Measurements from ENCODE around the gene CNIH3.

Gene CNIH3

GRCh38 chr1:224632381-224632871 is 16.3 kb downstream of the CNIH3 start:
- H3K9me3 ChIP-seq (ENCODE audit: control insufficient read depth, insufficient read depth, low read length): no peaks in the 10 kb centered on the region
- no peak overlapping the region for H3K4me3 ChIP-seq (ENCODE audit: low read depth, low read length)
- H3K9ac ChIP-seq (ENCODE audit: low read depth, low read length): no peak overlapping the region
- no peaks in the 10 kb centered on the region for H3K27me3 ChIP-seq (ENCODE audit: control insufficient read depth, insufficient read depth, low read length)
- H3K36me3 ChIP-seq (ENCODE audit: control insufficient read depth, insufficient read depth, low read length): no peaks in the 10 kb centered on the region
- H3K4me1 ChIP-seq (ENCODE audit: control insufficient read depth, insufficient read depth, low read length): no peaks in the 10 kb centered on the region

GRCh38 chr1:224632921-224633321 is 16.8 kb downstream of the CNIH3 start:
- H3K9ac ChIP-seq (ENCODE audit: low read depth, low read length): no peak overlapping the region
- no peaks in the 10 kb centered on the region for H3K9me3 ChIP-seq (ENCODE audit: control insufficient read depth, insufficient read depth, low read length)
- no peaks in the 10 kb centered on the region for H3K27me3 ChIP-seq (ENCODE audit: control insufficient read depth, insufficient read depth, low read length)
- no peaks in the 10 kb centered on the region for H3K36me3 ChIP-seq (ENCODE audit: control insufficient read depth, insufficient read depth, low read length)
- no peak overlapping the region for H3K4me3 ChIP-seq (ENCODE audit: low read depth, low read length)
- no peaks in the 10 kb centered on the region for H3K4me1 ChIP-seq (ENCODE audit: control insufficient read depth, insufficient read depth, low read length)

- no peak overlapping the region for H3K9ac ChIP-seq (ENCODE audit: low read depth, low read length)
- H3K9me3 ChIP-seq (ENCODE audit: control insufficient read depth, insufficient read depth, low read length): no peaks in the 10 kb centered on the region
- H3K36me3 ChIP-seq (ENCODE audit: control insufficient read depth, insufficient read depth, low read length): no peaks in the 10 kb centered on the region
- no peak overlapping the region for H3K4me3 ChIP-seq (ENCODE audit: low read depth, low read length)
- no peaks in the 10 kb centered on the region for H3K4me1 ChIP-seq (ENCODE audit: control insufficient read depth, insufficient read depth, low read length)
- H3K27me3 ChIP-seq (ENCODE audit: control insufficient read depth, insufficient read depth, low read length): no peaks in the 10 kb centered on the region
These were observed 19.2 kb downstream of the CNIH3 start for GRCh38 chr1:224635356-224635755.

GRCh38 chr1:224637515-224637914 is 21.4 kb downstream of the CNIH3 start:
- H3K9ac ChIP-seq (ENCODE audit: low read depth, low read length): no peak overlapping the region

GRCh38 chr1:224637936-224638335 is 21.8 kb downstream of the CNIH3 start:
- Histone ChIP-seq H3K4me1 (ENCODE audit: control insufficient read depth, insufficient read depth, low read length) (no peaks in the 10 kb centered on the region), H3K36me3 (ENCODE audit: control insufficient read depth, insufficient read depth, low read length) (no peaks in the 10 kb centered on the region), H3K4me3 (ENCODE audit: low read depth, low read length) (no peak overlapping the region), H3K27me3 (ENCODE audit: control insufficient read depth, insufficient read depth, low read length) (no peaks in the 10 kb centered on the region), H3K9ac (ENCODE audit: low read depth, low read length) (no peak overlapping the region), H3K9me3 (ENCODE audit: control insufficient read depth, insufficient read depth, low read length) (no peaks in the 10 kb centered on the region)

More at GRCh38 chr1:224637515-224637914, 21.4 kb downstream of the CNIH3 start:
- Histone ChIP-seq H3K9me3 (ENCODE audit: control insufficient read depth, insufficient read depth, low read length) (no peaks in the 10 kb centered on the region), H3K4me1 (ENCODE audit: control insufficient read depth, insufficient read depth, low read length) (no peaks in the 10 kb centered on the region), H3K4me3 (ENCODE audit: low read depth, low read length) (no peak overlapping the region), H3K27me3 (ENCODE audit: control insufficient read depth, insufficient read depth, low read length) (no peaks in the 10 kb centered on the region), H3K36me3 (ENCODE audit: control insufficient read depth, insufficient read depth, low read length) (no peaks in the 10 kb centered on the region)

- no peak overlapping the region for H3K9ac ChIP-seq (ENCODE audit: low read depth, low read length)
- no peaks in the 10 kb centered on the region for H3K27me3 ChIP-seq (ENCODE audit: control insufficient read depth, insufficient read depth, low read length)
- no peaks in the 10 kb centered on the region for H3K4me1 ChIP-seq (ENCODE audit: control insufficient read depth, insufficient read depth, low read length)
- no peaks in the 10 kb centered on the region for H3K9me3 ChIP-seq (ENCODE audit: control insufficient read depth, insufficient read depth, low read length)
- no peaks in the 10 kb centered on the region for H3K36me3 ChIP-seq (ENCODE audit: control insufficient read depth, insufficient read depth, low read length)
- no peak overlapping the region for H3K4me3 ChIP-seq (ENCODE audit: low read depth, low read length)
These were observed 23.4 kb downstream of the CNIH3 start for GRCh38 chr1:224639426-224639975.

- Histone ChIP-seq H3K9me3 (ENCODE audit: control insufficient read depth, insufficient read depth, low read length) (no peaks in the 10 kb centered on the region), H3K4me1 (ENCODE audit: control insufficient read depth, insufficient read depth, low read length) (no peaks in the 10 kb centered on the region), H3K36me3 (ENCODE audit: control insufficient read depth, insufficient read depth, low read length) (no peaks in the 10 kb centered on the region), H3K9ac (ENCODE audit: low read depth, low read length) (no peak overlapping the region), H3K27me3 (ENCODE audit: control insufficient read depth, insufficient read depth, low read length) (no peaks in the 10 kb centered on the region), H3K4me3 (ENCODE audit: low read depth, low read length) (no peak overlapping the region)
These were observed 23.9 kb downstream of the CNIH3 start for GRCh38 chr1:224640018-224640417.

GRCh38 chr1:224640587-224640986 is 24.5 kb downstream of the CNIH3 start:
- H3K27me3 ChIP-seq (ENCODE audit: control insufficient read depth, insufficient read depth, low read length): no peaks in the 10 kb centered on the region

GRCh38 chr1:224641030-224641429 is 24.9 kb downstream of the CNIH3 start:
- Histone ChIP-seq H3K9ac (ENCODE audit: low read depth, low read length) (no peak overlapping the region), H3K4me1 (ENCODE audit: control insufficient read depth, insufficient read depth, low read length) (no peaks in the 10 kb centered on the region), H3K4me3 (ENCODE audit: low read depth, low read length) (no peak overlapping the region)

More at GRCh38 chr1:224640587-224640986, 24.5 kb downstream of the CNIH3 start:
- H3K36me3 ChIP-seq (ENCODE audit: control insufficient read depth, insufficient read depth, low read length): no peaks in the 10 kb centered on the region
- no peak overlapping the region for H3K4me3 ChIP-seq (ENCODE audit: low read depth, low read length)
- H3K4me1 ChIP-seq (ENCODE audit: control insufficient read depth, insufficient read depth, low read length): no peaks in the 10 kb centered on the region
- no peaks in the 10 kb centered on the region for H3K9me3 ChIP-seq (ENCODE audit: control insufficient read depth, insufficient read depth, low read length)
- H3K9ac ChIP-seq (ENCODE audit: low read depth, low read length): no peak overlapping the region

GRCh38 chr1:224643653-224644052 is 27.5 kb downstream of the CNIH3 start:
- no peak overlapping the region for H3K4me3 ChIP-seq (ENCODE audit: low read depth, low read length)
- H3K9me3 ChIP-seq (ENCODE audit: control insufficient read depth, insufficient read depth, low read length): no peaks in the 10 kb centered on the region
- H3K4me1 ChIP-seq (ENCODE audit: control insufficient read depth, insufficient read depth, low read length): no peaks in the 10 kb centered on the region
- H3K36me3 ChIP-seq (ENCODE audit: control insufficient read depth, insufficient read depth, low read length): no peaks in the 10 kb centered on the region
- no peak overlapping the region for H3K9ac ChIP-seq (ENCODE audit: low read depth, low read length)
- no peaks in the 10 kb centered on the region for H3K27me3 ChIP-seq (ENCODE audit: control insufficient read depth, insufficient read depth, low read length)

More at GRCh38 chr1:224641030-224641429, 24.9 kb downstream of the CNIH3 start:
- Histone ChIP-seq H3K36me3 (ENCODE audit: control insufficient read depth, insufficient read depth, low read length) (no peaks in the 10 kb centered on the region), H3K9me3 (ENCODE audit: control insufficient read depth, insufficient read depth, low read length) (no peaks in the 10 kb centered on the region), H3K27me3 (ENCODE audit: control insufficient read depth, insufficient read depth, low read length) (no peaks in the 10 kb centered on the region)

GRCh38 chr1:224644553-224645154 is 28.5 kb downstream of the CNIH3 start:
- no peak overlapping the region for H3K4me3 ChIP-seq (ENCODE audit: low read depth, low read length)
- H3K27me3 ChIP-seq (ENCODE audit: control insufficient read depth, insufficient read depth, low read length): no peaks in the 10 kb centered on the region
- no peaks in the 10 kb centered on the region for H3K4me1 ChIP-seq (ENCODE audit: control insufficient read depth, insufficient read depth, low read length)
- no peaks in the 10 kb centered on the region for H3K36me3 ChIP-seq (ENCODE audit: control insufficient read depth, insufficient read depth, low read length)
- H3K9me3 ChIP-seq (ENCODE audit: control insufficient read depth, insufficient read depth, low read length): no peaks in the 10 kb centered on the region
- H3K9ac ChIP-seq (ENCODE audit: low read depth, low read length): no peak overlapping the region

GRCh38 chr1:224647449-224647848 is 31.3 kb downstream of the CNIH3 start:
- Histone ChIP-seq H3K36me3 (ENCODE audit: control insufficient read depth, insufficient read depth, low read length) (no peaks in the 10 kb centered on the region), H3K9me3 (ENCODE audit: control insufficient read depth, insufficient read depth, low read length) (no peaks in the 10 kb centered on the region), H3K27me3 (ENCODE audit: control insufficient read depth, insufficient read depth, low read length) (no peaks in the 10 kb centered on the region), H3K4me1 (ENCODE audit: control insufficient read depth, insufficient read depth, low read length) (no peaks in the 10 kb centered on the region), H3K4me3 (ENCODE audit: low read depth, low read length) (no peak overlapping the region), H3K9ac (ENCODE audit: low read depth, low read length) (no peak overlapping the region)

Data from iPS-15b (cell line).